NCI-H146 treated with DMSO at 0.1 percent for 48 hours (cell line): ENCODE measurements around the gene ROMO1.
"Not testable (repeated sequence)": the region's sequence is repeated elsewhere in the genome, so short reads cannot be mapped to it uniquely, and the experiment has no call there.

ENCODE experiments used
- DNase-seq: peaks from one replicate; lab custom pipeline; 2025; ENCODE audit not compliant: unreplicated experiment; lab: John Stamatoyannopoulos, UW

Gene ROMO1

GRCh38 chr20:35709259-35709658 is 10.1 kb downstream of the ROMO1 start:
- no peak for DNase-seq

GRCh38 chr20:35710039-35710438 is 10.8 kb downstream of the ROMO1 start:
- DNase-seq: no peak

GRCh38 chr20:35710884-35711587 is 11.8 kb downstream of the ROMO1 start:
- no peak for DNase-seq

GRCh38 chr20:35711588-35712209 is 12.5 kb downstream of the ROMO1 start:
- no peak for DNase-seq

- DNase-seq: not testable (repeated sequence)
These were observed 13.9 kb downstream of the ROMO1 start for GRCh38 chr20:35713120-35713519.

- DNase-seq: no peak
These were observed 14.9 kb downstream of the ROMO1 start for GRCh38 chr20:35714127-35714526.

GRCh38 chr20:35715652-35716051 is 16.4 kb downstream of the ROMO1 start:
- no peak for DNase-seq

GRCh38 chr20:35716330-35716729 is 17.1 kb downstream of the ROMO1 start:
- no peak for DNase-seq

GRCh38 chr20:35718321-35718720 is 19.1 kb downstream of the ROMO1 start:
- DNase-seq: not testable (repeated sequence)

GRCh38 chr20:35718972-35719635 is 19.9 kb downstream of the ROMO1 start:
- DNase-seq: no peak

GRCh38 chr20:35719717-35720116 is 20.5 kb downstream of the ROMO1 start:
- no peak for DNase-seq

- DNase-seq: no peak
These were observed 21.2 kb downstream of the ROMO1 start for GRCh38 chr20:35720165-35721123.

- no peak for DNase-seq
These were observed 22.0 kb downstream of the ROMO1 start for GRCh38 chr20:35721219-35721618.

GRCh38 chr20:35721621-35722020 is 22.4 kb downstream of the ROMO1 start:
- DNase-seq: no peak

GRCh38 chr20:35723275-35723639 is 24.1 kb downstream of the ROMO1 start:
- not testable (repeated sequence) for DNase-seq

GRCh38 chr20:35723652-35724320 is 24.6 kb downstream of the ROMO1 start:
- not testable (repeated sequence) for DNase-seq

- DNase-seq: no peak
These were observed 25.4 kb downstream of the ROMO1 start for GRCh38 chr20:35724321-35725230.

GRCh38 chr20:35726842-35727711 is 27.9 kb downstream of the ROMO1 start:
- DNase-seq: no peak
